HG02852 (cell line): ENCODE results near the gene MYO1G.

Experiments
- ATAC-seq: cut with Tn5 transposase; IDR thresholded peaks from one replicate; pipeline ENCODE4 v1.9.1; 2021; ENCODE audit warnings: mild to moderate bottlenecking, moderate library complexity; ENCODE audit not compliant: unreplicated experiment

The MYO1G gene

GRCh38 chr7:44967571-44968446 lies 11.0 kb downstream of the MYO1G start:
- ATAC-seq, result no peak

- no peak for ATAC-seq
Observed at GRCh38 chr7:44966731-44967538, 11.9 kb downstream of the MYO1G start.

- no peak for ATAC-seq
Observed at GRCh38 chr7:44965937-44966730, 12.7 kb downstream of the MYO1G start.

GRCh38 chr7:44965441-44965903 lies 13.3 kb downstream of the MYO1G start:
- no peak for ATAC-seq

GRCh38 chr7:44964831-44965440 lies 13.9 kb downstream of the MYO1G start:
- ATAC-seq, result no peak

- ATAC-seq, result no peak
Observed at GRCh38 chr7:44964384-44964830, 14.4 kb downstream of the MYO1G start.

GRCh38 chr7:44963364-44964290 lies 15.2 kb downstream of the MYO1G start:
- no peak for ATAC-seq

- no peak for ATAC-seq
Observed at GRCh38 chr7:44962483-44963251, 16.1 kb downstream of the MYO1G start.

- ATAC-seq, result no peak
Observed at GRCh38 chr7:44961844-44962482, 16.9 kb downstream of the MYO1G start.

- ATAC-seq, result no peak
Observed at GRCh38 chr7:44960011-44960580, 18.7 kb downstream of the MYO1G start.

GRCh38 chr7:44959433-44959951 lies 19.3 kb downstream of the MYO1G start:
- ATAC-seq, result no peak

- ATAC-seq, result no peak
Observed at GRCh38 chr7:44958645-44959344, 20.0 kb downstream of the MYO1G start.

- no peak for ATAC-seq
Observed at GRCh38 chr7:44956157-44956766, 22.6 kb downstream of the MYO1G start.

GRCh38 chr7:44955733-44956132 lies 23.1 kb downstream of the MYO1G start:
- ATAC-seq, result no peak

- no peak for ATAC-seq
Observed at GRCh38 chr7:44953156-44953555, 25.7 kb downstream of the MYO1G start.

- no peak for ATAC-seq
Observed at GRCh38 chr7:44949303-44949702, 29.5 kb downstream of the MYO1G start.

- ATAC-seq, result no peak
Observed at GRCh38 chr7:44945479-44945878, 33.3 kb downstream of the MYO1G start.
